SK-N-SH treated with all-trans-retinoic acid at 6 μM for 48 hours (cell line): Measurements from ENCODE around the gene NAT8L.

Source experiments
- ATAC-seq: fragments of 200-7000 bp; cut with Tn5 transposase; 3 replicates; pipeline ENCODE4 v1.9.1; 2020; ENCODE audit warnings: mild to moderate bottlenecking, moderate library complexity
- ARNTL ChIP-seq: fragments of 450-650 bp; formaldehyde crosslinking; IDR thresholded peaks from 2 replicates; pipeline ENCODE4 v1.5.0; 2020; ENCODE audit warnings: low read depth, mild to moderate bottlenecking, moderate library complexity, borderline replicate concordance
- BACH2 ChIP-seq: fragments of 250-450 bp; sonication (Bioruptor Pico); IDR thresholded peaks from 2 replicates; pipeline ENCODE4 v1.9.0; 2021; ENCODE audit warnings: mild to moderate bottlenecking, borderline replicate concordance
- CSDC2 ChIP-seq: fragments of 250-450 bp; sonication (Bioruptor Pico); IDR thresholded peaks from 2 replicates; pipeline ENCODE4 v1.5.0; 2020; ENCODE audit warnings: mild to moderate bottlenecking, moderate library complexity
- ESRRG ChIP-seq: fragments of 250-450 bp; sonication (Bioruptor Pico); IDR thresholded peaks from 2 replicates; pipeline ENCODE4 v1.6.1; 2021; ENCODE audit warnings: mild to moderate bottlenecking
- GLIS3 ChIP-seq: fragments of 250-450 bp; sonication (Bioruptor Pico); IDR thresholded peaks from 2 replicates; pipeline ENCODE4 v1.5.0; 2020; ENCODE audit warnings: mild to moderate bottlenecking, moderate library complexity
- ISL1 ChIP-seq: fragments of 250-450 bp; sonication (Bioruptor Pico); IDR thresholded peaks from 2 replicates; pipeline ENCODE4 v2.1.2; 2022; ENCODE audit warnings: mild to moderate bottlenecking, moderate library complexity
- OSR1 ChIP-seq: fragments of 250-450 bp; sonication (Bioruptor Pico); IDR thresholded peaks from 2 replicates; pipeline ENCODE4 v1.8.0; 2022; ENCODE audit warnings: moderate library complexity, mild to moderate bottlenecking, inconsistent platforms
- PATZ1 ChIP-seq: fragments of 250-450 bp; sonication (Bioruptor Pico); IDR thresholded peaks from 2 replicates; pipeline ENCODE4 v1.8.0; 2020; ENCODE audit warnings: mild to moderate bottlenecking, moderate library complexity, borderline replicate concordance
- PPARA ChIP-seq: fragments of 250-450 bp; sonication (Bioruptor Pico); IDR thresholded peaks from 2 replicates; pipeline ENCODE4 v1.5.0; 2020; ENCODE audit warnings: mild to moderate bottlenecking, borderline replicate concordance
- RARB ChIP-seq: fragments of 250-450 bp; sonication (Bioruptor Pico); IDR thresholded peaks from 2 replicates; pipeline ENCODE4 v1.8.0; 2021; ENCODE audit warnings: mild to moderate bottlenecking, moderate library complexity
- SNAI2 ChIP-seq: fragments of 250-450 bp; sonication (Bioruptor Pico); IDR thresholded peaks from 2 replicates; pipeline ENCODE4 v1.5.0; 2020; ENCODE audit warnings: mild to moderate bottlenecking, moderate library complexity
- TCF4 ChIP-seq: fragments of 250-450 bp; sonication (Bioruptor Pico); IDR thresholded peaks from 2 replicates; pipeline ENCODE4 v1.8.0; 2021; ENCODE audit warnings: mild to moderate bottlenecking, moderate library complexity, borderline replicate concordance
- TOX ChIP-seq: fragments of 250-450 bp; sonication (Bioruptor Pico); IDR thresholded peaks from 2 replicates; pipeline ENCODE4 v1.8.0; 2021; ENCODE audit warnings: mild to moderate bottlenecking, moderate library complexity, borderline replicate concordance
- TSHZ2 ChIP-seq: fragments of 250-450 bp; sonication (Bioruptor Pico); IDR thresholded peaks from 2 replicates; pipeline ENCODE4 v1.5.0; 2020; ENCODE audit warnings: mild to moderate bottlenecking, moderate library complexity
- ZC3H10 ChIP-seq: fragments of 250-450 bp; sonication (Bioruptor Pico); IDR thresholded peaks from 2 replicates; pipeline ENCODE4 v1.5.1; 2021; ENCODE audit warnings: mild to moderate bottlenecking, moderate library complexity
- ZFP30 ChIP-seq: fragments of 450-650 bp; formaldehyde crosslinking; IDR thresholded peaks from 2 replicates; pipeline ENCODE4 v1.5.0; 2022; ENCODE audit warnings: mild to moderate bottlenecking, moderate library complexity
- ZNF70 ChIP-seq: fragments of 450-650 bp; formaldehyde crosslinking; IDR thresholded peaks from 2 replicates; pipeline ENCODE4 v1.5.0; 2020; ENCODE audit warnings: mild to moderate bottlenecking, moderate library complexity
- ZNF8 ChIP-seq: fragments of 450-650 bp; formaldehyde crosslinking; IDR thresholded peaks from 2 replicates; pipeline ENCODE4 v1.5.0; 2020; ENCODE audit warnings: mild to moderate bottlenecking, moderate library complexity
- TF ChIP-seq, protein P1 (sequence below): fragments of 250-450 bp; sonication (Bioruptor Pico); IDR thresholded peaks from 2 replicates; pipeline ENCODE4 v1.5.1; 2021; ENCODE audit warnings: mild to moderate bottlenecking, moderate library complexity
- TF ChIP-seq, protein P2 (sequence below): fragments of 250-450 bp; sonication (Bioruptor Pico); IDR thresholded peaks from 2 replicates; pipeline ENCODE4 v1.8.0; 2021; ENCODE audit warnings: low read depth, mild to moderate bottlenecking, moderate library complexity, borderline replicate concordance
- TF ChIP-seq, protein P3 (sequence below): fragments of 250-450 bp; sonication (Bioruptor Pico); IDR thresholded peaks from 2 replicates; pipeline ENCODE4 v1.5.1; 2020; ENCODE audit warnings: low read depth, mild to moderate bottlenecking, moderate library complexity

The NAT8L gene

GRCh38 chr4:2091990-2092668 is 33.0 kb downstream of the NAT8L start:
- ATAC-seq, result no peak
- TF ChIP-seq ARNTL (CRISPR knock-in tag), result no peak
- TF ChIP-seq, protein P1, sequence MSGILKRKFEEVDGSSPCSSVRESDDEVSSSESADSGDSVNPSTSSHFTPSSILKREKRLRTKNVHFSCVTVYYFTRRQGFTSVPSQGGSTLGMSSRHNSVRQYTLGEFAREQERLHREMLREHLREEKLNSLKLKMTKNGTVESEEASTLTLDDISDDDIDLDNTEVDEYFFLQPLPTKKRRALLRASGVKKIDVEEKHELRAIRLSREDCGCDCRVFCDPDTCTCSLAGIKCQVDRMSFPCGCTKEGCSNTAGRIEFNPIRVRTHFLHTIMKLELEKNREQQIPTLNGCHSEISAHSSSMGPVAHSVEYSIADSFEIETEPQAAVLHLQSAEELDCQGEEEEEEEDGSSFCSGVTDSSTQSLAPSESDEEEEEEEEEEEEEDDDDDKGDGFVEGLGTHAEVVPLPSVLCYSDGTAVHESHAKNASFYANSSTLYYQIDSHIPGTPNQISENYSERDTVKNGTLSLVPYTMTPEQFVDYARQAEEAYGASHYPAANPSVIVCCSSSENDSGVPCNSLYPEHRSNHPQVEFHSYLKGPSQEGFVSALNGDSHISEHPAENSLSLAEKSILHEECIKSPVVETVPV, result no peak
- no peak for TF ChIP-seq ZNF70 (CRISPR knock-in tag)
- no peak for TF ChIP-seq TCF4 (CRISPR knock-in tag)
- no peak for TF ChIP-seq TOX (CRISPR knock-in tag)
- TF ChIP-seq ZNF8 (CRISPR knock-in tag), result no peak
- TF ChIP-seq, protein P2, sequence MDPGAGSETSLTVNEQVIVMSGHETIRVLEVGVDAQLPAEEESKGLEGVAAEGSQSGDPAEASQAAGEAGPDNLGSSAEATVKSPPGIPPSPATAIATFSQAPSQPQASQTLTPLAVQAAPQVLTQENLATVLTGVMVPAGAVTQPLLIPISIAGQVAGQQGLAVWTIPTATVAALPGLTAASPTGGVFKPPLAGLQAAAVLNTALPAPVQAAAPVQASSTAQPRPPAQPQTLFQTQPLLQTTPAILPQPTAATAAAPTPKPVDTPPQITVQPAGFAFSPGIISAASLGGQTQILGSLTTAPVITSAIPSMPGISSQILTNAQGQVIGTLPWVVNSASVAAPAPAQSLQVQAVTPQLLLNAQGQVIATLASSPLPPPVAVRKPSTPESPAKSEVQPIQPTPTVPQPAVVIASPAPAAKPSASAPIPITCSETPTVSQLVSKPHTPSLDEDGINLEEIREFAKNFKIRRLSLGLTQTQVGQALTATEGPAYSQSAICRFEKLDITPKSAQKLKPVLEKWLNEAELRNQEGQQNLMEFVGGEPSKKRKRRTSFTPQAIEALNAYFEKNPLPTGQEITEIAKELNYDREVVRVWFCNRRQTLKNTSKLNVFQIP (CRISPR knock-in tag), result no peak
- no peak for TF ChIP-seq ISL1 (CRISPR knock-in tag)
- TF ChIP-seq BACH2 (CRISPR knock-in tag), result no peak
- no peak for TF ChIP-seq PATZ1 (CRISPR knock-in tag)
- TF ChIP-seq PPARA (CRISPR knock-in tag), result no peak
- no peak for TF ChIP-seq ZFP30 (CRISPR knock-in tag)
- no peak for TF ChIP-seq RARB (CRISPR knock-in tag)
- no peak for TF ChIP-seq GLIS3 (CRISPR knock-in tag)

- no peak for TF ChIP-seq RARB (CRISPR knock-in tag)
- TF ChIP-seq BACH2 (CRISPR knock-in tag), result no peak
- no peak for TF ChIP-seq TOX (CRISPR knock-in tag)
- no peak for TF ChIP-seq ARNTL (CRISPR knock-in tag)
- TF ChIP-seq SNAI2 (CRISPR knock-in tag), result no peak
- TF ChIP-seq, protein P3, sequence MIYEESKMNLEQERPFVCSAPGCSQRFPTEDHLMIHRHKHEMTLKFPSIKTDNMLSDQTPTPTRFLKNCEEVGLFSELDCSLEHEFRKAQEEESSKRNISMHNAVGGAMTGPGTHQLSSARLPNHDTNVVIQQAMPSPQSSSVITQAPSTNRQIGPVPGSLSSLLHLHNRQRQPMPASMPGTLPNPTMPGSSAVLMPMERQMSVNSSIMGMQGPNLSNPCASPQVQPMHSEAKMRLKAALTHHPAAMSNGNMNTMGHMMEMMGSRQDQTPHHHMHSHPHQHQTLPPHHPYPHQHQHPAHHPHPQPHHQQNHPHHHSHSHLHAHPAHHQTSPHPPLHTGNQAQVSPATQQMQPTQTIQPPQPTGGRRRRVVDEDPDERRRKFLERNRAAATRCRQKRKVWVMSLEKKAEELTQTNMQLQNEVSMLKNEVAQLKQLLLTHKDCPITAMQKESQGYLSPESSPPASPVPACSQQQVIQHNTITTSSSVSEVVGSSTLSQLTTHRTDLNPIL, result no peak
- TF ChIP-seq CSDC2 (CRISPR knock-in tag), result no peak
- TF ChIP-seq, protein P2 (CRISPR knock-in tag), result no peak
- no peak for ATAC-seq
These were observed 33.5 kb downstream of the NAT8L start for GRCh38 chr4:2092669-2093053.

DNA sequence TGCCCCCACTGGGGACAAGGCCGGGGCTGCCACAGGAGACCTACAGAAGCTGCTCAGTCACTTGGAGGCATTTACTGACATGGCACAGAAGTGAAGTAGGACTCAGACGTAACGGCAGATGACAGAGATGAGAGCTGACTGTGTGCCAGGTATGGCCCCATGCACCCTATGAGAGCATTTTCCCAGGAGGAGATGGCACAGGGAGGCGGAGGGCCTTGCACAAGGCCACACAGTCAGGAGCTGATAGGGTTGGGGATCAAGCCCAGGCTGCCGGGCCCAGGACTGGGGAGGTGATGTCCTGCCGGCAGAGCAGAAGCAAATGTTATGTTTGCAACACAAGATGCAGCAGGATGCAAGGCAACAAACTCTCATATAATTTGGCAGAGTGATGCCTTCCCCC is 34.1 kb downstream of the NAT8L start:
- ATAC-seq, result no peak
- no peak for TF ChIP-seq PATZ1 (CRISPR knock-in tag)
- no peak for TF ChIP-seq ESRRG (CRISPR knock-in tag)
- no peak for TF ChIP-seq ZNF8 (CRISPR knock-in tag)
- no peak for TF ChIP-seq ZNF70 (CRISPR knock-in tag)
- TF ChIP-seq ISL1 (CRISPR knock-in tag), result no peak
- TF ChIP-seq GLIS3 (CRISPR knock-in tag), result no peak
- TF ChIP-seq PPARA (CRISPR knock-in tag), result no peak
- TF ChIP-seq, protein P1, result no peak
- no peak for TF ChIP-seq OSR1 (CRISPR knock-in tag)
- TF ChIP-seq BACH2 (CRISPR knock-in tag), result no peak
- no peak for TF ChIP-seq CSDC2 (CRISPR knock-in tag)
- no peak for TF ChIP-seq TCF4 (CRISPR knock-in tag)
- TF ChIP-seq TSHZ2 (CRISPR knock-in tag), result no peak
- TF ChIP-seq ZC3H10 (CRISPR knock-in tag), result no peak
